ENCODE data around the gene UTP11. TPM values are rescaled to one million over a fixed set of nuclear protein-coding genes. Genes with fewer than 3 reads are reported as not detected.
A peak's percentile ranks its signal among the peaks of the same experiment; 100 is the strongest.

UTP11 gene
- total and polyA plus RNA-seq, 2 donors from 2014 or later = 24.2 to 26.2 TPM

DNA sequence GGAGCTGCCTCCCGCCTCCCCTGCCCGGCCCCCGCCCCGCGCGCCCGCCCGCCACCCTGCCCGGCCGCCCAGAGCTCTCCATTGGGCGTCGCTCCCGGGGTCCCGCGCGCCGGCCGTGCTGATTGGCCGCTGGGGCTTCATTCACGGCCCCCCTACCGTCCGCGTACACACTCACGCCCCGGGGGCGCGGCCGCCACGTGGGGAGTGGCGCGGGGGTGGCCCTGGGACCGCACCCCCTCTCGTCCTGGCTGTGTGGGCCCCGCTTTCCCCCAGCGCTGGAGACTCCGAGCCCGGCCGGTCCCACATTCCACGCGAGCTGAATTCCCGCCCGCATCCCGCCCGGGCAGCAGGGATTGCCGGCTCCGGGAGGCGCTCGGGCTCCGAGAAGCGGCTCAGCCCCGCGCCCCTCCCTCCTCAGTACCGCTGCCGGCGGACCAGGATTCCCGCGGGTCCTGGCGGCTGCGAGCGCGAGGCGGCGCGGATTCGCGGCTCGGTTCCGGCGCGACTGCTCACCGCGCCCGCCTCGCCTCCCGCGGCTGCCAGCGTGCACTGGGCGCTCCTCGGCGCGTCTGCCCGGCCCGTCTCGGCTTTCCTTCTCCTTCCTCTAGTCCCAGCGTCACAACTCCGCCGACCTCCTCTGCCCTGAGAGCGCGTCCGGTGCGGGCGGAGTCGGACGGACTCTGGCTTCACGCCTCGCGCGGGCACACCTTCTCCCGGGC is 34.5 kb downstream of the UTP11 start:
- no peaks in the 10 kb centered on the region for H3K36me3 ChIP-seq (ENCODE audit: control insufficient read depth in 2 of 3, insufficient read depth in 3 of 3, low read length in 3 of 3)
- FAIRE-seq (no peak), DNase-seq (peak; percentile 86 to 95 (median 87))
- no peak overlapping the region for H3K27ac ChIP-seq (ENCODE audit: low read depth in 2 of 2, low read length in 2 of 2)
- intact Hi-C loops (cut with DNase I) = no loop called here
- H3K9ac ChIP-seq (ENCODE audit: low read length in 3 of 3) = no peak overlapping the region
- H3K27me3 ChIP-seq (ENCODE audit: control insufficient read depth, insufficient read depth, low read length) = peaks cover 22% of the 10 kb centered on the region
- TF ChIP-seq, protein P1, sequence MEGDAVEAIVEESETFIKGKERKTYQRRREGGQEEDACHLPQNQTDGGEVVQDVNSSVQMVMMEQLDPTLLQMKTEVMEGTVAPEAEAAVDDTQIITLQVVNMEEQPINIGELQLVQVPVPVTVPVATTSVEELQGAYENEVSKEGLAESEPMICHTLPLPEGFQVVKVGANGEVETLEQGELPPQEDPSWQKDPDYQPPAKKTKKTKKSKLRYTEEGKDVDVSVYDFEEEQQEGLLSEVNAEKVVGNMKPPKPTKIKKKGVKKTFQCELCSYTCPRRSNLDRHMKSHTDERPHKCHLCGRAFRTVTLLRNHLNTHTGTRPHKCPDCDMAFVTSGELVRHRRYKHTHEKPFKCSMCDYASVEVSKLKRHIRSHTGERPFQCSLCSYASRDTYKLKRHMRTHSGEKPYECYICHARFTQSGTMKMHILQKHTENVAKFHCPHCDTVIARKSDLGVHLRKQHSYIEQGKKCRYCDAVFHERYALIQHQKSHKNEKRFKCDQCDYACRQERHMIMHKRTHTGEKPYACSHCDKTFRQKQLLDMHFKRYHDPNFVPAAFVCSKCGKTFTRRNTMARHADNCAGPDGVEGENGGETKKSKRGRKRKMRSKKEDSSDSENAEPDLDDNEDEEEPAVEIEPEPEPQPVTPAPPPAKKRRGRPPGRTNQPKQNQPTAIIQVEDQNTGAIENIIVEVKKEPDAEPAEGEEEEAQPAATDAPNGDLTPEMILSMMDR (IDR thresholded peaks at IDR 0.05; ENCODE audit: borderline replicate concordance, extremely low read depth, insufficient read depth) = no peak
- H3K4me1 ChIP-seq (ENCODE audit: control insufficient read depth in 2 of 3, insufficient read depth in 2 of 3, low read depth in 1 of 3, low read length in 3 of 3) = peaks cover 0 to 7% (median 7%) of the 10 kb centered on the region in 3 donors
- no peaks in the 10 kb centered on the region for H3K9me3 ChIP-seq (ENCODE audit: control insufficient read depth in 2 of 3, insufficient read depth in 1 of 3, low read length in 3 of 3)
- peak overlapping the region in 1 of 3 donors; percentile 46 for H3K4me3 ChIP-seq (ENCODE audit: low read length in 3 of 3)

DNA sequence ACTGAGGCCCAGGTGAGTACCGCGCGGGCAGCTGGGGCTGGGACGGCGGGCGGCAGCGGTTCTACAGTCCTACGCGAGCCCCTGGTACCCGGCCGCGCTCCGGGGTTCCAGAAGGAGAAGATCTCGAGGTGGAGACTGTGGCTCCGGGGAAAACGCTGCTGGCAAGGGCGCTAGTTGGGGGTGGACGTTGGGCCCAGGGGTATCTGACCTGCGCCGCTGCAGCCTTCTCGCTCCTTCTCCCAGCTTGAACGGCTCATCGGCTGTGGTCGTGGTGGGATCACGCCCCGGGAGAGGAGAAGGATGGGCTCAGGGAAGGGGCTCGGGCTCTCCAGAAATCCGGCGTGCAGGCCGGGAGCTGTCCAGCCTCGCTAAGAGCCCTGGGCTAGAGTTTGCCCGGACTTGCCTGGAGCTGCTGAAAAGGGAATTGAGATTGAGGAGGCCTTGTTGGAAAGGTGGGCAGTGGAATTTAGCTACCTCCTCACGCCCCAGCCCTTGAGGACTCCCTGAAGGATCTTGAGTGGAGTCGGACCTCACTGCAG is 35.1 kb downstream of the UTP11 start:
- FAIRE-seq (no peak), DNase-seq (peak in 4 of 5 donors; percentile 58 to 75 (median 67))
- TF ChIP-seq, protein P1 (IDR thresholded peaks at IDR 0.05; ENCODE audit: borderline replicate concordance, extremely low read depth, insufficient read depth) = no peak
- intact Hi-C loops (cut with DNase I) = no loop called here
- Histone ChIP-seq H3K4me1 (ENCODE audit: control insufficient read depth in 2 of 3, insufficient read depth in 2 of 3, low read depth in 1 of 3, low read length in 3 of 3) (peaks cover 0 to 7% (median 7%) of the 10 kb centered on the region in 3 donors), H3K9me3 (ENCODE audit: control insufficient read depth in 2 of 3, insufficient read depth in 1 of 3, low read length in 3 of 3) (no peaks in the 10 kb centered on the region), H3K27ac (ENCODE audit: low read depth in 2 of 2, low read length in 2 of 2) (no peak overlapping the region), H3K9ac (ENCODE audit: low read length in 3 of 3) (no peak overlapping the region), H3K27me3 (ENCODE audit: control insufficient read depth, insufficient read depth, low read length) (peaks cover 22% of the 10 kb centered on the region), H3K4me3 (ENCODE audit: low read length in 3 of 3) (peak overlapping the region in 2 of 3 donors; percentile 16 to 46), H3K36me3 (ENCODE audit: control insufficient read depth in 2 of 3, insufficient read depth in 3 of 3, low read length in 3 of 3) (no peaks in the 10 kb centered on the region)

DNA sequence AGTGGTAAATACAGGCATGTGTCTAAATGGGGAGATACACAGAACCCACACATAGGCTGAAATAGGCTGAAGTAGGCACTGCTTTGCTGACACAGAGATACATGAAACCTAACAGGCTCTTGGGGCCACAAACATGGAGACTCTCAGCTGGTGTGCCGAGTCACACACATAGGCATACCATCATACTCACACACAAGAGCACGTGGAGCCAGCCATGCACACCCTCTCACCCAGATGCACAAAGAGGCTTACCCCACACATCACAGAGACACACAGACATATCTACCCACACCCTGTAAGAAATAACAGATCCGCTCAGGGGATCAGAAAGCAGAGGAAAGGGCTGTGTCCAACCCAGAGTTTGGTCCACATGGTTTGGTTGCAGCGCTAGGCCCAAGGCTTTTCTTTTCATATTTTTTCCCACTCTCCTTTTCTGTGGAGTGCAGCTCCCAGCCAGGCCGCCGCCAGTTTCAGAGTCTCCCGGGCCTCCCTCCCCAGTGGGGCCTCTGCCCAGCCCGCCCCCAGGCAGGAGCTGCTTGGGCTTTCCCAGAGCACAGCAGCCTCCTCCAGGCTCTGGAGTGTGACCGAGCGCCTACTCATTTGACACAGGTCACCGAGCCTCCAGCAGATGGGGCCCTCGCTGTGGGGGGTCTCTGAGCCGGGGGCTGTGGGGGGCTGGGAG is 38.0 kb downstream of the UTP11 start:
- DNase-seq (peak in 4 of 5 donors; percentile 88 to 91 (median 88)), FAIRE-seq (no peak)
- Histone ChIP-seq H3K4me3 (ENCODE audit: low read length in 3 of 3) (no peak overlapping the region), H3K9ac (ENCODE audit: low read length in 3 of 3) (no peak overlapping the region), H3K27ac (ENCODE audit: low read depth in 2 of 2, low read length in 2 of 2) (no peak overlapping the region), H3K36me3 (ENCODE audit: control insufficient read depth in 2 of 3, insufficient read depth in 3 of 3, low read length in 3 of 3) (no peaks in the 10 kb centered on the region), H3K27me3 (ENCODE audit: control insufficient read depth, insufficient read depth, low read length) (peaks cover 5% of the 10 kb centered on the region), H3K4me1 (ENCODE audit: control insufficient read depth in 2 of 3, insufficient read depth in 2 of 3, low read depth in 1 of 3, low read length in 3 of 3) (peaks cover 0 to 10% (median 7%) of the 10 kb centered on the region in 3 donors), H3K9me3 (ENCODE audit: control insufficient read depth in 2 of 3, insufficient read depth in 1 of 3, low read length in 3 of 3) (no peaks in the 10 kb centered on the region)
- TF ChIP-seq, protein P1 (IDR thresholded peaks at IDR 0.05; ENCODE audit: borderline replicate concordance, extremely low read depth, insufficient read depth) = no peak
- intact Hi-C loops (cut with DNase I) = no loop called here

All from kidney (tissue), 14 donors.